HT1080 (cell line): ENCODE measurements around the gene LTBP1. TPM values are rescaled to one million over a fixed set of nuclear protein-coding genes. Genes with fewer than 3 reads are reported as not detected.

Experiments used
- DNase-seq: peaks from one replicate; pipeline ENCODE4 v3.0.0-alpha.2; 2015; ENCODE audit warnings: low read depth
- total RNA-seq: library from RNA; depleted of rRNA; stranded (reverse); fragments of >200 nt; shearing (Covaris generic); gene quantifications from 2 replicates; pipeline ENCODE4 v1.2.3, GENCODE V29; 2014

LTBP1 gene
- total RNA-seq, 1 experiment from 2014 or later, result 40.5 TPM

DNA sequence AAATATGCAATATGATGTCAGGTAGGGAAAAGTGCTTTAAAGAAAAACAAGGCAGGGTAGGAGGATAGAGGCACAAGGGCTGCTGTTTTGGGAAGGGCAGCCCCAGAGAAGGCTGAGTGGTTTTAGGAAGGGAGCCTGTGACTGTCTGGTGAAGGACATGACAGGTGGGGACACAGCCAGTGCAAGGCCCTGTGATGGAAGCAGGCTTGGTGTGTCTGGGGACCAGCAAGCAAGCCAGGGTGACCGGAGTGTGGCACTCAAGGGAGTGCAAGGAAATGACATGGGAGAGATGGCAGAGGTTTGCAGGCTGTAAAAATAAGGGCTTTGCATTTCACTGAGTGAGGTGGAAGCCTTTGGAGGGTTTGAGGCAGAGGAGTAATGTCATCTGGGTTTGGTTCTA lies 62.0 kb downstream of the LTBP1 start:
- no peak for DNase-seq

DNA sequence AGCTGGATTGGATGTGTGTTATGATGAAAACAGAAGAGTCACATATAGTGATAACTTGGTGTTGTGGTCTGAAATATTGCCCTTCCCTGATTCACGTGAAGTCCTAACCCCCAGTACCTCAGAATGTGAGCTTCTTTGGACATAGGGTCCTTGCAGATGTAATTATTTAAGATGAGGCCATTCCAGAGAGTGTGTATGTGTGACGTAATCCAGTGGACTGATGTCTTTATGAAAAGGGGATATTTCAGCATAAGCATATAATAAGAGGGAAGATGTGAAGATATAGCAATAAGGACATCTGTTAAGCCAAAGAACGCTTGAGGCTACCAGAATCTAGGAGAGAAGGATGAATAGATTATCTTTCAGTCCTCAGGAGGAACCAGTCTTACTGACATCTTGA lies 62.5 kb downstream of the LTBP1 start:
- DNase-seq, result no peak

DNA sequence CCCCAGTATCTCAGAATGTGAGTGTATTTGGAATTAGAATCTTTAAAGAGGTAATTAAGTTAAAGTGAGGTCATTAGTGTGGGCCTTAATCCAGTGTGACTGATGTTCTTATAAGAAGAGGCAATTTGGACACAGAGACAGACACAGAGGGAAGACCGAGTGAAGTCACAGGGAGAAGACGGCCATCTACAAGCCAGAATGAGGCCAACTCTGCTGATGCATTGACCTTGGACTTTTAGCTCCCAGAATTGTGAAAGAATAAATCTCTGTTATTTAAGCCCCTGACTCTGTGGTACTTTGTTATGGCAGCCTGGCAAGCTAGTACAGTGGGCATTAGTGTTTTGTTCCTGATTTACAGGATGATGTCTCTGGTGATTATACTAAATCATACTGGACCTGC lies 64.6 kb downstream of the LTBP1 start:
- DNase-seq, result no peak

DNA sequence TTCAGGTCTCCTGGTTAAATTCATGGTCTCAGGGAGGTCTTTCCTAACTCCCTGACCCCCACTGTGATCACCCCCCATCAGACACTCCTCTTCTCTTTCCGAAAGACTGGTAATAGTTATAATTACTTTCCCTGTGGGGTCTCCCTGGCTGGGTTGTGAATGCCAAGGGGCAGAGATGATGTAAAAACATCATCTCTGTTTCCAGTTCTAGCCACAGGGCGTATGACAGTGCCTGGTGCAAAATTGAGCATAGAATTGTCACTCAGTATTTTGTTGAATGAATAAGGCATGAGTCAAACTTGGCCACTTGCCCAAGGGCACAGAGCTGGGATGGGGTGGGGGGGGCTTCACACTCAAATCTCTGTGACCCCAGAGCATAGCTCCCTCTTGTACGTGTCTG lies 65.2 kb downstream of the LTBP1 start:
- DNase-seq, result peak; percentile 15

DNA sequence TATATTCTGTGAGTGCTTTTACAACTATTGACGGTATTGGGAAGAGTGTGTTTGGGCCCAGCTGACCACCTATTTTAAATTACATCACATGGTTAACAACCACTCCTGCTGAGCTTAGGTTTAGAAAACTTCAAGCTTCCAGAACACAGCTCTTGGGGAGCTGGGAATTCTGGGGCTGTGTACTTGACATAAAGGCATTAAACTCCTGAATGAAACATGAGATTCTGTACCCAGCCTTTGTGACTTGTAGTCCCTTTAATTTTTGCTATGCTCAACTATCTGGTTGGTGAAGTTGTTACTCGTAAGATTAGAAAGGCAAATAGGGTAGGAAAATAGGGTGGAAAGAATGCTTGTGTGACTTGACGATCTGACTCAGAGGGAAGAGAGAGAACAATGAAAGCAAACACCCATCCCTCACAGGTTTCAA lies 66.9 kb downstream of the LTBP1 start:
- peak; percentile 17 for DNase-seq

DNA sequence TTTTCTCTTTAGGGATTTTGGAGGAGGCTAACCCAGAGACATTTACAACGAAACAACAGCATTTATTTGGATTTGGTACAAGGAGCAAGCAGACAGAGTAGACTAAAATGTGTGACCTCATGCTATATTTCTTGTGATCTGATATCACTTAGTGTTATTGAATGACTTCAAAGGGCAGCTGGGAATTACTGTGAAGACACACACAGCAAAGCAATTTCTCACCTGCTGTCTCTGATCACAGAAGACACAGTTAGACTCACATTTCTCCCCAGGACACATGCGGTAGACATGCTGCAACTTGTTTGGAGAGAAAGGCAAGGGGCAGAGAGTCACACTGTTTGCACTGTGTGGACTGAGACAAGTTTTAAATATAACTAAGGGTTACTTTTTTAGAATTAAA lies 67.5 kb downstream of the LTBP1 start:
- no peak for DNase-seq

DNA sequence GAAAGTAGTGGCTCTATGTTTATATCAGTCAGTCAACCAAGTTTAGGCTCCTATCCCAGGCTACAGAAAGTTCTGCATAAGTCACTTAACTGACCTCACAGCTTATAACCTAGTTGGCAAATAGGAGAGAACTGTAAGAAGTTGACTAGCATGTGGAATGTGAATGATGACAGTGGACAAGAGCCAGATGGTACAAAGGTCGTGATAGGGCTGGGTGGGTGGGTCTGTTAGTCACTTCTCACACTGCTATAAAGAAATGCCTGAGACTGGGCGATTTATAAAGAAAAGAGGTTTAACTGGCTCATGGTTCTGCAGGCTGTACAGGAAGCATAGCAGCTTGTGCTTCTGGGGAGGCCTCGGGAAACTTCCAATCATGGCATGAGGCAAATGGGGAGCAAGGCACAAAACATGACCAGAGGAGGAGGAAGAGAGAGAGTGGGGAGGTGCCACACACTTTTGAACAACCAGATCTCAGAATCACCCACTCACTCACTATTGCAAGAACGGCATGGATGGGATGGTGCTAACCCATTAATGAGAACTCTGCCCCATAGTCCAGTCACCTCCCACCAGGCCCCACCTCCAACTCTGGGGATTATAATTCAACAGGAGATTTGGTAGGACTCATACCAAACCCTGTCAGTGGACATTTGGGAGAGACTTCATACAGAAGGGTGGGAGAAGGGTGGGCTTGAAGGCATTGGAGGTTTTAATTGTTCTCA lies 68.8 kb downstream of the LTBP1 start:
- peak; percentile 11 for DNase-seq

DNA sequence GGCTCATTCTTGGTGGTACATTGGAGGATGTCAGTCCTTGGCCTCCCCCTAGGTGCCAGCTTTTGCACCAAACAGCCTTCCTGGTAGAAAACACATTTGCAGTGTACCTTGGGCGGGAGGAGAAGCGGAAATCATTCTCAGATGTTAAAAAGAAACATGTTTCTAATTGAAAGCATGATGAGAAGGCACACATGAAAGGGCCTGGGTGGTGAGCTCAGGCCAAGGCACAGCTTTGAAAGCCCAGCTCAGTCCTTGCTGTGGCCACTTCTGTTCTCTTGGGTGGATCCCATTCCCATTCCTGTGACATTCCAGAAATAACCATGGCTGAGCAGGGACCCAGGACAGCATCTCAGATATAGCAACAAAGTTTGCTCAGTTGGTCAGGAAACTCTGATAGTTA lies 71.5 kb downstream of the LTBP1 start:
- no peak for DNase-seq

DNA sequence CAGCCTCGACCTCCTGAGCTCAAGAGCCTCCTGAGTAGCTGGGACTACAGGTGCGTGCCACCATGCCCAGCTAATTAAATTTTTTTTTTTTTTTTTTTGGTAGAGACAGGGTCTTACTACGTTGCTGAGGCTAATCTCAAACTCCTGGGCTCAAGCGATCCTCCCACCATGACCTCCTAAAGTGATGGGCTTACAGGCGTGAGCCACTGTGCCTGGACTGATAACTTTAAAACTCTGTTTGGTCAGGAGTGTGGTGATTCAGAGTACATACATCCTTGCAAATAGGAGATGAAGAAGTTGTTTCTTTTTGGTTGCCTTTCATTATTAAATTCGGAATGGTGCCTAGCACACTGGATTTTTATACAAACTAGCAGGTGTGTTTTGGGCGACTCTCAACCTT lies 73.0 kb downstream of the LTBP1 start:
- no peak for DNase-seq

DNA sequence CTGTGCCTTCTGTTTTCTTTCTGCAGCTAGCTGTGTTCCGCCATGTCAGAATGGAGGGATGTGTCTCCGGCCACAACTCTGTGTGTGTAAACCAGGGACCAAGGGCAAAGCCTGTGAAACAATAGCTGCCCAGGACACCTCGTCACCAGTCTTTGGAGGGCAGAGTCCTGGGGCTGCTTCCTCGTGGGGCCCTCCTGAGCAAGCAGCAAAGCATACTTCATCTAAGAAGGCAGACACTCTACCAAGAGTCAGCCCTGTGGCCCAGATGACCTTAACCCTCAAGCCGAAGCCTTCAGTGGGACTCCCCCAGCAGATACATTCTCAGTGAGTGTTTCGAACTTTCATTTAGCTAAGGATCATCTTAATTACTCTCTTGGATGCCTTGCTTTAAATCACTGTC lies 74.1 kb downstream of the LTBP1 start:
- no peak for DNase-seq

DNA sequence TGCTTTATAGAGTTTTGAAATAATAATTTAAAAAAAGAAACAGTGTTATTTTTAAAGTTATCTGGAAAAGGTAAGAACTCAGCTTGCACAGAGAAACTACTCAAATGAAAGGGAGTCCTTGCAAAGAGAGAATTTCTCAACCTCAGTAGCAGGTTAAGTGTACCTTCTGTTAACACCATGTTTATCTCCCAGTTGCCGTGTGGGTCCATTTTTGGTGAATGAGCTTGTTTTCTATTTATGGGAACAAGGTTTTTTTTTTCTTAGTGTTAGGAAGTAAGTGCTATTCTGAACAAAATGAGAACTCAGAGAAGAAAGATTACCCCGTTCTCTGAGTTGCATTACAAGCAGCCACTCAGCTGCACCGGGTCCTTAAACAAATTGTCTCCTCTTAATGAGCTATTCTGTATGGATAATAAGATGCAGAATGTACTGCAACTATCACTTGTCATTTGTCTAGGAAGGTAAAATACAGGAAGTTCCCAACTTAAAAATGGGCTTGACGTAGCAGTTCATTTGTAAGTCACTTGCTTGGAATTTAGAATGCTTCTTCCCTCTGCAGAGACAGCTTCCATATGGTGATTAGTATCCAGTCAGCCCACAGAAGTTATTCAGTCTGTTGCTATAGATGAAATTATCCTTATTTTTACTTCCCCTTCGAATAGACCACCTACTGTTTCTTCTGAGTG lies 74.9 kb downstream of the LTBP1 start:
- no peak for DNase-seq

DNA sequence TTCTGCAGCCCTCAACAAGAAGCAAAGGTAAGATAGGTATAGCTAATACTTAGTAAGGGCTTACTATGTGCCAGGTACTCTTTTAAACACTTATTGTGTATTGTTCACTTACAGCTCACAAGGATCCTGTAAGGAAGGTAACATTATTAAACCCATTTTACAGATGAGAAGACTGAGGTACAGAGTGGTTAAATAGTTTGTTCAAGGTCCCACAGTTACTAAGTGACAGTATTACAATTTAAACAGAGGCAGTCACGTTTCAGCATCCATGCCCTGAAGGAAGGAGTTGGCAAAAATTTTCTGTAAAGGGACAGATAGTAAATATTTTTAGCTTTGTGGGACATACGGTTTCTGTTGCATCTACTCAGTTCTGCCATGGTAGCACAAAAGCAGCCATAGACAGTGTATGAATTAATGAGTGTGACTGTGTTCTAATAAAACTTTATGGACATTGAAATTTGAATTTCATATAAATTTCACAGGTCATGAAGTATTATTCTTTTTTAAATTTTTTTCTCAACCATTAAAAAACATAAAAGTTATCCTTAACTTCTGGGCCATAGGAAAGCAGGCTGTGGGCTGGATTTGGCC lies 75.7 kb downstream of the LTBP1 start:
- DNase-seq, result no peak

DNA sequence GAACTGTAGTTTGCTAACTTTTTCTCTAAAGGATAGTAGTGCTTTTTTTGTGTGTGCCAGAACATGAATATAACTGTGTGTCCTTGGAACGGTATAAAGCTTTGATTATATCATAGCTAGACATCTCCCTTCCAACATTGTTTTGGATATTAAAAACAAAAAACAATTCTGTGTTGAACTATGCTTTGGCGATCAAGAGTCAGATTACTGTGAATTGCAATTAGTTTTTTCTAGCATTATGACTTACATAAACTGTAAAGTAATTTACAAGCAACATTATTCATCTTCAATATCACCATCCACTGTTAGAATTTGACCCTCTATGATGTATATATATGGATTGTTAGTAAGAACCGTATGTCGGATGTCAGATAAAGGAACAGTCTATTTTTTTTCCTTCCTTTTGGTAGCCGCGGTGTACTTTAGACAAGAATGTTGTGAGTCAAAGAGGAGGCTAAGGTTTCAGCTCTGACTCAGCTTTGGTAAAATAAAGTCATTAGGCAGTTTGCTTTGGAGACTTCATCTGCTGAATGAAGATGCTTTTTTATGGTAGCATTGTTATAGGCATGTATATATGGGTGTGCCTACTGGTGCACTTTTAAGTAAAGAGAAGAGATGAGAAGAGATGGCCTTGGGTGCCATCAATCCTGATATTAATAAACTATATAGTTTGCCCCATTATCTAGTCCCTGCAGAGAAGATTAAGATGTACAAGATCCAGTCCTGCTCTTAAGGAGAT lies 76.4 kb downstream of the LTBP1 start:
- peak; percentile 87 for DNase-seq

DNA sequence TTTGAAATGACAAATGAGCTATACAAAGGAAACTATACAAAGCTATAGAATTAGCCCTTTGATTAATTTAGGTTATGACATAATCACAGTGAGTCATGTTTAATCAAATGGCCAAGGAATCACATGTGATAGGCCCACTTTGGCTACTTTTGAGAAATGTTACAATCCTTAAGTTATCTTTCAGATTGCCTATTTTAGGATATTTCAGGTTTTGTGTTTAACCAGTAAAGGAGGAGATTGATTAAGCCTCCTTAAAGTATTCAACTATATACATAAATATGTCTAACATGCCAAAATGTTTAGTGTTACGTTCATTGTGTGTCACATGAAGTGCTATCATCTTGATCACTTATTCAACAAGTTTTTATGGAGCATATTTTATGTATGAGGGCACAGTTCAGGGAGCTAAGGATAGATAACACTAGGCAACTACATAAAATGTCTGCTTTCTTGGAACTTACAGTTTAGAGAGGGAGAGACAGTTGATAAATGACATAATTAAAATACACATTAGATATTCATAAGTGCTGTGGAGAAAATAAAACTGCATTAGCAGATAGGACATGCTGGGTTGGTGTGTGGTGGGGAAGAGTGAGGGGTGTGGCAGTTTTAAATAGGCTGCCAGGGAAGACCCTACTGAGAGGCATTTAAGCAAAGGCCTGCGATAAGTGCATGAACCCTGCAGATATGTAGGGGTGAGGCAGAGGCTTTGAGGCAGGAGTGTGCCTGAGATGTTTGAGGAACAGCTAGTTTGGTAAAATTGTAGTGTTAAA lies 77.2 kb downstream of the LTBP1 start:
- DNase-seq, result no peak

DNA sequence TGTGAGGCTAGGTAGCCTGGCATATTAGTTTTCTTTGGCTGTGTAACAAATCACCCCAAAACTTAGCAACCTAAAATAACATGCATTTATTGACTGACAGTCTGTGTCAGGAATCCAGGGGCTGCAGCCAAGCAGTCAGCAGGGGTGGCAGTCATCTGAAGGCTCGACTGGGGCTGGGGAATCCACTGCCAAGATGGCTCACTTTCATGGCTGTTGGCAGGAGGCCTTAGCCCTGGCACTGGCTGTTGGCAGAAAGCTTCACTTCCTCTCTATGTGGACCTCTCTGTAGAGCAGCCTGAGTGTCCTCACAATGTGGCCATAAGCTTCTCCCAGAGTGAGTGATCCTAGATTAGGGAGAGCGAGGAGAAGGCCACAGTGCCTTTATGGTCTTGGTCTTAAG lies 78.0 kb downstream of the LTBP1 start:
- no peak for DNase-seq

DNA sequence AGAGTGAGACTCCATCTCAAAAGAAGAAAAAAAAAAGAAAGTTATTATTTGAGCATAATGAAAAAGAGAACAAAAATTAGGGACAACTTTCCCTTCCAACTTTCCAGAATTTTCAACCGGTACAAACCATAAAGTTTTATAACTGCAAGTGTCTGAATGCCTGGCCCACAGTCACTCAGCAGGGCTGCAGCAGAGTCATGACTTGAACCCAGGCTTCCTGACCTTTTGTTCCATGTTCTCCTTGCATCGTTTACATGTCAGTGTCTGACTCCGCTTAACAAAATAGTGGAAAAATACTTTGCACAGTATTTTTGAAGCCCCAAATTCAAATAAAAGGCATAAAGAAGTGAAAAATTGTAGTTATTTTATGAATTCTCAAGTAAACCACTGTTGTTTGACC lies 82.7 kb downstream of the LTBP1 start:
- no peak for DNase-seq

DNA sequence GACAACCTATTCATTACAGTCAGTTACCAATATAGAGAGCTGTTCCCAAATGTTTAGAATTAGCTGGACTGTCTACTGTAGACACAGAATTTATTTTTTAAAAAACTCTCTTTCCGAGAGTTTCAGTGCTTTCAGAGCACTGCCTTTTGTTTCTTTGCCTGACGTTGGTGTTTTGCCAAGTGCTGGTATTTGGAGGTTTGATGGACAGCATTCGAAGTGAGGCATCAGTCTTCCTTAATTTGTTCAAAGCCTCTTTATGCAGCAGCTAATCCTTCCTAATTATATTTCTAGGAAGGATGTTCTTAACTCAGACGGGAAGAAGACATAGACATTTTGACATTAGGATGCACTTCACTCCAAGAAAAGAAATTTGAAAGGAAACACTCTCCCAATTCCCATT lies 83.2 kb downstream of the LTBP1 start:
- DNase-seq, result no peak

DNA sequence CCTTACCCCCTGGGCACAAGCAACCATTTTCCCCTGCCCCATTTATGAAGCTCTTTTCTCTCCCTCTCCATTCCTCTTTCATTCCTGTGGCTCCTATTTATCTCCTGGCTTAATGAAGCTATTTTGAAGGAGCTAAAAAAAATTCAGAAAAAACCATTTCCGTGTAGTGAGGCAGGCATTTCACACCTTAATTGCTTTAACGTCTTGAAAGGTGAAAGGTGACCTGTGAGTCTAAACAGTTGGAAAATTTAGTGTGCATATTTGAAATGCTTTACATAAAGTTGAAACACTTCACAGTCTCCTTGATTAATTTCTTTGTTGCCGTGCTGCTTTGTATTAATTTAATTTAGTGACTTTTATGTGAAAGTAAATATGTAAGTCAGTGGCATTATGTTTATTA lies 83.6 kb downstream of the LTBP1 start:
- DNase-seq, result no peak

DNA sequence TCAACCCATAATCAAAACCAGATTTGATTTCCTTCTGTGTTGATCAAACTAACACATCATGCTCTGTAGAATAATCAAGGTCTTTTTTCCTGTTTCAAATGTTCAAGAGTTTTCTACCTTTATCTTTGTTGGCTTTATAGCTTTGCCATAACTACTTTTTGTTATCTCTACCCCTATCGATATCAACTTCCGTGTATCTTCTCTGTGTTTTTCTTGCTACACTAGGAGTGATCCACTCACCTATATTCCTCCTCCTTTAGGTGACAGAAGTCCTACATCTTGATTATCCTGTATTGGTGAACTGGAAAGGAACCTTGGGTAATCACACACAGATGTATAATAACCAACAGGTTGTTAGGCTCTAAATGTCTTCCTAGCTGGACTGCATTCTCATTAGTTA lies 85.5 kb downstream of the LTBP1 start:
- DNase-seq, result no peak

DNA sequence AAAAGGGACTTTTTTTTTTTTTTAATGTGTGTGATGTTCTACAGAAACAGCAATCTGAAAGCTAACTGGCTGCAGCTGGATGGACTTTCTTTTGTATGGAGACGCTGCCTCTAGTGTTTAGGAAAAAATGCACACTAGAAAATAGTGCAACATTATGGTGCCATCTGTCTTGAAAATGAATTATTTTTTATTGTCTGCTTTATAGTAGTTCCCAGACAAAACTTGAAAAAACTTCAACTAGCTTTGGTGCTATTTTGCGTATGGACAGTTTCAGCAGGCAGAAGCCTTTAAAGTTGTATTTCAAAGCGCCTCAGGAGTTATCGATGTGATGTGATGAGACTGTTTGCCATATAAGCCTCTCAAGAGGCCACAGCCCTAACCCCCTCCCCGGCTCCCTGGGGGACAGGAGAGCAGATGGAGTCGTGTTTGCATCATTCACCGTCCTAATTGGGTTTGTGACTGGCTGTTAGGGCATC lies 86.9 kb downstream of the LTBP1 start:
- DNase-seq, result peak; percentile 47

DNA sequence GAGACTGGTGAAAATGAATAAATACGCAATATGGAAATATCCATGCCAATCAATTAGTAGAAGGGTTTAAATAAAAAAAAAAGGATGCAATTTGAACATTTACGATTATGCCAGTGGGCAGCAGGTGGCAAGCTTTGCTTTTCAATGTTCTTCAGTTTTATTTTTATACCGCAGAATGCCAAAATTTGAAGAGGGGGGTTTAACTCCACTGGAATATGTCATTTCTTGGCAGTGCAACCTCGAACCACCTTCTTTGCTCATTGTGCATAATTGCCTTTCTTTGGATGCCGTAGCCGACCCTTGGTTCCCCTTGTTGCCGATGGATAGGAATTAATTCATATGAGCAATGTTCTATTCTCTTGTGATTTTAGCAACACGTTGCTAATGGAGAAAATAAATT lies 88.0 kb downstream of the LTBP1 start:
- peak; percentile 30 for DNase-seq
